Heart left ventricle (tissue), 16 donors: ENCODE data around the gene GALNT10. TPM values are rescaled to one million over a fixed set of nuclear protein-coding genes. Genes with fewer than 3 reads are reported as not detected.

ENCODE experiments used
- ATAC-seq, 4 donors: fragments of 200-7000 bp; cut with Tn5 transposase; one replicate each; pipeline ENCODE4 v1.9.1; 2020 to 2022; ENCODE audit warnings: moderate library complexity in 4 of 4, mild to moderate bottlenecking in 3 of 4, moderate number of reproducible peaks in 1 of 4
- DNase-seq, 5 donors: peaks; one replicate each; pipeline ENCODE4 v3.0.0-alpha.2; 2020
- H3K27ac ChIP-seq, 12 donors: fragments of 200-600 bp; sonication (generic) in 4 of 12; one replicate each; pipeline versions ENCODE4 v1.5.0 to v1.8.0; 2016 to 2022; ENCODE audit warnings: mild to moderate bottlenecking in 2 of 12
- H3K27me3 ChIP-seq, 9 donors: fragments of 200-600 bp; sonication (generic) in 2 of 9; one replicate each; pipeline versions ENCODE4 v1.5.1 to v1.8.0; 2016 to 2022; ENCODE audit warnings: mild to moderate bottlenecking in 3 of 9
- H3K36me3 ChIP-seq, 9 donors: fragments of 200-600 bp; sonication (generic) in 2 of 9; one replicate each; pipeline versions ENCODE4 v1.5.0 to v1.8.0; 2018 to 2022; ENCODE audit warnings: mild to moderate bottlenecking in 2 of 9
- H3K4me1 ChIP-seq, 12 donors: fragments of 200-600 bp; sonication (generic) in 4 of 12; one replicate each; pipeline versions ENCODE4 v1.5.0 to v1.8.0; 2016 to 2022; ENCODE audit warnings: mild to moderate bottlenecking in 3 of 12
- H3K4me3 ChIP-seq, 12 donors: fragments of 200-600 bp; sonication (generic) in 4 of 12; one replicate each; pipeline versions ENCODE4 v1.5.0 to v1.8.0; 2017 to 2022; ENCODE audit warnings: mild to moderate bottlenecking in 9 of 12, moderate library complexity in 4 of 12
- H3K9me3 ChIP-seq, 12 donors: fragments of 200-600 bp; sonication (generic) in 4 of 12; one replicate each; pipeline versions ENCODE4 v1.5.0 to v1.8.0; 2016 to 2022; ENCODE audit warnings: mild to moderate bottlenecking in 1 of 12
- POLR2A ChIP-seq, 2 donors: fragments of 450-650 bp; IDR thresholded peaks; one replicate each; pipeline ENCODE4 v1.6.1; 2017; ENCODE audit warnings: antibody characterized with exemption in 2 of 2, mild to moderate bottlenecking in 2 of 2, moderate library complexity in 2 of 2
- WGBS, 4 donors: extraction: QIAGEN DNeasy Blood & Tissue Kit in 2 of 4; methylation state at CpG; one replicate each; pipeline versions ENCODE4 v1.1.5 to v1.1.7; 2013 to 2018; 5-methylcytosine and 5-hydroxymethylcytosine counted together
- intact Hi-C, 10 donors: fragments of 100-400 bp; cut with DNase I; formaldehyde crosslinking; loops; one replicate each; pipeline versions ENCODE4 v1.11.1 to v1.14.2; 2022
- polyA plus RNA-seq, 2 donors: library from polyadenylated mRNA; stranded (reverse); fragments of 200-250 nt; gene quantifications; one replicate each; pipeline ENCODE4 v1.2.3, GENCODE V29; 2013
- total RNA-seq, 9 donors: library from RNA; depleted of rRNA in 2 of 9; stranded (reverse); fragments of >200 nt in 2 of 9; fragmentation: NEBNext Ultra II Directional in 3 of 9; extraction: Animal tissue kit (Norgen Biotek cat#: 25700) in 3 of 9; gene quantifications; one replicate each; pipeline versions ENCODE4 v1.1.0 to v1.2.4, GENCODE V29; 2016 to 2023
- TF ChIP-seq, protein P1 (sequence below), 12 donors: fragments of 200-600 bp; sonication (generic) in 4 of 12; IDR thresholded peaks; one replicate each; pipeline versions ENCODE4 v1.5.0 to v1.8.0; 2018 to 2022; ENCODE audit warnings: antibody characterized with exemption in 12 of 12, mild to moderate bottlenecking in 5 of 12
- donor health status: ischemic (EF 13 %, LVEDD 7.1; RV severe dilation, severe dysfunction).
- donor health status: healthy with polysubstance abuse.
- donor health status: DM: no; HTN: yes; CAD: no.
- donor health status: DM: no; HTN: no; CAD: no.
- donor health status: ischemic (EF 25% LVEDD 6.9; RV normal size, moderate dysfunction).
- donor health status: ischemic (EF 25% LVEDD 5.7; RV mildly dilated, moderate dysfunction).
- donor health status: healthy.
- donor health status: DM: yes; HTN: yes; CAD: no.
- donor health status: ischemic (EF 35%, LVEDD 5.7; RV mildly dilated, moderate dysfunction).
- donor health status: nonischemic (EF 11% LVEDD 7.7; RV severe dilation, severe dysfunction).
- donor health status: DM: yes; HTN: yes; CAD: no.
- donor health status: PGD.
- donor health status: ischemic (EF 29% LVEDD 5.4; RV normal size, mild dysfunction).
- donor health status: nonischemic (EF 23%, LVEDD 6.1; RV moderate dilation, normal function).

GALNT10 gene
- total and polyA plus RNA-seq, 11 donors = 2.7 to 20.7 (median 14.4) TPM

DNA sequence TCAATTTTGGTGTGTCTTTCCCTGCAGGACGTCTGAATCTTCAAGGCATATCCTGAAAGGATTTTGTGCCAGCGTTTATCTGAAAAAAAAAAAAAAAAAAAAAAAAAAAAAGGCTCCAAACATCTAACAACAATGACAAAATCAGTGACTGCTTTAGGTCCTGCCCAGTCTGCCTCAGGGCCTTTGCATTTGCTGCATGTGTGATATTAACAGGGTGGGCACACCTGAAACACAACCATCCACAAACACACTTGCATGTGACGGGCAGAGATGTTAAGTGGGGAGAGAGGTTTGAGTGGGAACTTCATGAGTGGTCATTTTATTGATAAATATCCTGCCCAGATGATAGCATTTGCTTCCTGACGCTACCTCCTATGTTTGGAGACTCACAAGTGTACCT lies 172.9 kb downstream of the GALNT10 start:
- H3K27ac ChIP-seq = no peak overlapping the region
- 79 to 92% (median 89%) methylated on average over 4 of the region's 4 CpGs for WGBS, 4 donors
- no peaks in the 10 kb centered on the region for H3K27me3 ChIP-seq
- TF ChIP-seq POLR2A (IDR thresholded peaks at IDR 0.05) = no peak
- TF ChIP-seq, protein P1, sequence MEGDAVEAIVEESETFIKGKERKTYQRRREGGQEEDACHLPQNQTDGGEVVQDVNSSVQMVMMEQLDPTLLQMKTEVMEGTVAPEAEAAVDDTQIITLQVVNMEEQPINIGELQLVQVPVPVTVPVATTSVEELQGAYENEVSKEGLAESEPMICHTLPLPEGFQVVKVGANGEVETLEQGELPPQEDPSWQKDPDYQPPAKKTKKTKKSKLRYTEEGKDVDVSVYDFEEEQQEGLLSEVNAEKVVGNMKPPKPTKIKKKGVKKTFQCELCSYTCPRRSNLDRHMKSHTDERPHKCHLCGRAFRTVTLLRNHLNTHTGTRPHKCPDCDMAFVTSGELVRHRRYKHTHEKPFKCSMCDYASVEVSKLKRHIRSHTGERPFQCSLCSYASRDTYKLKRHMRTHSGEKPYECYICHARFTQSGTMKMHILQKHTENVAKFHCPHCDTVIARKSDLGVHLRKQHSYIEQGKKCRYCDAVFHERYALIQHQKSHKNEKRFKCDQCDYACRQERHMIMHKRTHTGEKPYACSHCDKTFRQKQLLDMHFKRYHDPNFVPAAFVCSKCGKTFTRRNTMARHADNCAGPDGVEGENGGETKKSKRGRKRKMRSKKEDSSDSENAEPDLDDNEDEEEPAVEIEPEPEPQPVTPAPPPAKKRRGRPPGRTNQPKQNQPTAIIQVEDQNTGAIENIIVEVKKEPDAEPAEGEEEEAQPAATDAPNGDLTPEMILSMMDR (IDR thresholded peaks at IDR 0.05) = no peak
- intact Hi-C loops = loop anchor here in 1 of 10 donors (5.0 kb wide), 1 partner anchor 46 kb away; no protein-coding TSS in a partner anchor
- H3K4me3 ChIP-seq = no peak overlapping the region
- DNase-seq = no peak
- no peak for ATAC-seq
- no peaks in the 10 kb centered on the region for H3K9me3 ChIP-seq
- peaks cover 0 to 54% (median 34%) of the 10 kb centered on the region in 12 donors for H3K4me1 ChIP-seq
- no peaks in the 10 kb centered on the region for H3K36me3 ChIP-seq

DNA sequence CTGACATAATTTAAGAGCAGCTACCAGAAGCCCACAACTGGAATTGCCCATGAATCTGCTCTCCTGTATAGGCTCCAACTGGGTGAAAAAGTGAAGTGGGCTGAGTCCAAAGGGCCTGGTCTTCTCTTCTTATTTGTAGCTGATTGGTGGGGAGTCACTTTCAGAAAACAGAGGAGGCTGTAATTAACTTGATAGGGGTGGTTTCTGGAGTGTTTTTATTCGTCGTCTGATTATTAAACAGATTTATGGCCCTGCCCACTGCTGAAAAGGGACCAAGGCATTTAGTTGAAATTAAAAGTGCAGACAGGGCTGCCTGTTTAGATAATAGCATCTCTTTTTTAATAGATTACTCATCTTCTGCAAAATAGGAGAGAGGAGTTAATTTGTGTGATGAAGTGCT lies 174.2 kb downstream of the GALNT10 start:
- TF ChIP-seq POLR2A (IDR thresholded peaks at IDR 0.05) = no peak
- TF ChIP-seq, protein P1 (IDR thresholded peaks at IDR 0.05) = no peak
- H3K27me3 ChIP-seq = no peaks in the 10 kb centered on the region
- no peaks in the 10 kb centered on the region for H3K9me3 ChIP-seq
- WGBS, 4 donors = 73 to 76% (median 74%) methylated on average over 2 of the region's 2 CpGs
- peaks cover 0 to 57% (median 35%) of the 10 kb centered on the region in 12 donors for H3K4me1 ChIP-seq
- DNase-seq (no peak), ATAC-seq (no peak)
- peaks cover 0 to 4% (median 0%) of the 10 kb centered on the region in 9 donors for H3K36me3 ChIP-seq
- H3K4me3 ChIP-seq = no peak overlapping the region
- H3K27ac ChIP-seq = peak overlapping the region in 1 of 12 donors; percentile 74
- intact Hi-C loops = loop anchor here in 1 of 10 donors (5.0 kb wide), 1 partner anchor 47 kb away; no protein-coding TSS in a partner anchor

DNA sequence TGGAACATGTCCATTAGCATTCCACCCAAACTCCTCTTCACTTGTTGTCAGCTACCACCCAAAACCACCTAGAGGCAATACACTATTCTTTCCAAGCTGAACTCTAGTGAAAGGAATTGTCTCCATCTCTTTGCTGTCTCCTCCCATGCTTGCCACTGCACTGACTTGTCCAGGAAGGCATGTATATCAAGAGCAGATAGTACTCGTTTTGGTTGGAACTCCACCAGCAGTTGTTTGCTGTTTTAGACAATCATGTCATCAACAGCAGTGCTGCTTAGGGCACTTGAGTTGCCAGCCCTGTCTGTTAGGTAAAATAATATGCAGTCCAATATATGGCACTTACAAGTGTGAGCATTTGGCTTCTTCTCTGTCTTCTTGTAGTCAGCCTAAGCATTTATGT lies 175.3 kb downstream of the GALNT10 start:
- intact Hi-C loops = no loop called here
- TF ChIP-seq, protein P1 (IDR thresholded peaks at IDR 0.05) = no peak
- TF ChIP-seq POLR2A (IDR thresholded peaks at IDR 0.05) = no peak
- Histone ChIP-seq H3K4me3 (no peak overlapping the region), H3K36me3 (peaks cover 0 to 6% (median 0%) of the 10 kb centered on the region in 9 donors), H3K9me3 (no peaks in the 10 kb centered on the region), H3K27ac (peak overlapping the region in 2 of 12 donors; percentile 65 to 74), H3K4me1 (peaks cover 0 to 63% (median 41%) of the 10 kb centered on the region in 12 donors), H3K27me3 (no peaks in the 10 kb centered on the region)
- ATAC-seq = peak in 1 of 4 donors; percentile 28
- WGBS, 4 donors = 9 to 18% (median 13%) methylated on average over 1 of the region's 1 CpG
- no peak for DNase-seq

DNA sequence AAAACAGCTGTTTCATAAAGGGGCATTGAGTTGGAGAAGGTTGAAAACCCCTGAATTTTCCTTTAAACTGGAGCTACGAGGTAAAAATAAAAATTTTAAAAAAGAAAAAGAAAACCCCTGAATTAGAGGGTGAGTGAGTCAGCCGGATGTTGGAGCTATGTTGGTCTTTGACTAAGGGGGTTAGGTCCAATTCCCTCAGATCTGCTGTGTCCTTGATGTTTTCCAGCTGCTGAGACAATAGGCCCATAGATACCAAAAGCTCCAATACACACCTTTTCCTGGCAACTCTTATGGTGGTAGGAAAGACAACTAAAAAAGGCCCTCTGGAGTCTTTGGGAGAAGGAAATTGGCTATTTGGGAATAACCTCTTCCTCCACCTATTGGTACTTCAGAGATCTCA lies 175.8 kb downstream of the GALNT10 start:
- peak in 2 of 4 donors; percentile 20 to 29 for ATAC-seq
- Histone ChIP-seq H3K36me3 (peaks cover 0 to 6% (median 0%) of the 10 kb centered on the region in 9 donors), H3K4me3 (no peak overlapping the region), H3K4me1 (peaks cover 0 to 68% (median 47%) of the 10 kb centered on the region in 12 donors), H3K27ac (peak overlapping the region in 7 of 12 donors; percentile 4 to 74 (median 53)), H3K9me3 (no peaks in the 10 kb centered on the region), H3K27me3 (no peaks in the 10 kb centered on the region)
- intact Hi-C loops = no loop called here
- TF ChIP-seq POLR2A (IDR thresholded peaks at IDR 0.05) = no peak
- TF ChIP-seq, protein P1 (IDR thresholded peaks at IDR 0.05) = no peak
- WGBS, 4 donors = 61 to 76% (median 69%) methylated on average over 2 of the region's 2 CpGs
- DNase-seq = no peak
